Cardiac fibroblast (primary cell): ENCODE data around the gene MYEOV.

ENCODE experiments used
- DNase-seq, 2 donors: peaks; one replicate each; pipeline versions ENCODE4 v3.0.0 to v3.0.0-alpha.2; 2010; ENCODE audit warnings: low read depth in 2 of 2
- H3K4me3 ChIP-seq, 2 donors: replicated peaks in 1 of 2; 1 replicate in 1 of 2; 2 replicates in 1 of 2; pipeline ENCODE4 v1.5.1; 2011; ENCODE audit warnings: low read depth in 2 of 2, low read length in 2 of 2, mild to moderate bottlenecking in 2 of 2, moderate library complexity in 1 of 2
- TF ChIP-seq, protein P1 (sequence below): IDR thresholded peaks from one replicate; pipeline ENCODE4 v1.5.1; 2011; ENCODE audit warnings: low read depth, mild to moderate bottlenecking, low read length, inconsistent platforms

MYEOV gene

DNA sequence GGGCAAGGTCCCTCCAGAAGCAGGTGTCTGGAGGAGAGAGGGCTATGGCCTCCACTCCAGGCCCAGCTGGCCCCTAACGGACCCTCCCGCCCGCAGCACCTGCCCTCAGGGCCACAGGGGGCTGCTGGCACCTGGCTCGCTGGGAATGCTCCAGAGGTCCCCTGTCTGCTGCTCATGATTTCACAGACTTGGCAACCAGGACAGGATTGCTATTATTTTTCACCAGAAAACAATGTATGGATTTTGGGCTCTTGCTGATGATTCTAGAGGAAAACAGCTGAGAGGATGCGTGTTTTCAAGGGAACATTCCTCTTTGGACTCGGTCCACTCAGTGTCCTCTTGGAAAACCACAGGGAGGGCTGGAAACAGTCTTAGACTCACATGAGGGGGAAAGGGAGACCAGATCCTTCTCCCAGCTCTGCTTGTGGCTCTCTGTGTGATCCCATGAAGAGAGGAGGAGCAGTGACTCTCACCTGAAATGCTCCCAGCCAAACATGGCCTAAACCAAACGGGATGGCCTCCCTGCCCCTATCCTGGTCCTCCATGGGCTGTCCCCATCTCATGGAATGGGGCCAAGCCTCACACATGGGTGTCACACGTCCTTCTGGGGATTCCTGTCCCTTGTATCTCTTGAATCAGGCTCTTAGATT is 15.8 kb downstream of the MYEOV start:
- no peak for DNase-seq
- H3K4me3 ChIP-seq, result no peak overlapping the region
- TF ChIP-seq, protein P1, sequence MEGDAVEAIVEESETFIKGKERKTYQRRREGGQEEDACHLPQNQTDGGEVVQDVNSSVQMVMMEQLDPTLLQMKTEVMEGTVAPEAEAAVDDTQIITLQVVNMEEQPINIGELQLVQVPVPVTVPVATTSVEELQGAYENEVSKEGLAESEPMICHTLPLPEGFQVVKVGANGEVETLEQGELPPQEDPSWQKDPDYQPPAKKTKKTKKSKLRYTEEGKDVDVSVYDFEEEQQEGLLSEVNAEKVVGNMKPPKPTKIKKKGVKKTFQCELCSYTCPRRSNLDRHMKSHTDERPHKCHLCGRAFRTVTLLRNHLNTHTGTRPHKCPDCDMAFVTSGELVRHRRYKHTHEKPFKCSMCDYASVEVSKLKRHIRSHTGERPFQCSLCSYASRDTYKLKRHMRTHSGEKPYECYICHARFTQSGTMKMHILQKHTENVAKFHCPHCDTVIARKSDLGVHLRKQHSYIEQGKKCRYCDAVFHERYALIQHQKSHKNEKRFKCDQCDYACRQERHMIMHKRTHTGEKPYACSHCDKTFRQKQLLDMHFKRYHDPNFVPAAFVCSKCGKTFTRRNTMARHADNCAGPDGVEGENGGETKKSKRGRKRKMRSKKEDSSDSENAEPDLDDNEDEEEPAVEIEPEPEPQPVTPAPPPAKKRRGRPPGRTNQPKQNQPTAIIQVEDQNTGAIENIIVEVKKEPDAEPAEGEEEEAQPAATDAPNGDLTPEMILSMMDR, result no peak

DNA sequence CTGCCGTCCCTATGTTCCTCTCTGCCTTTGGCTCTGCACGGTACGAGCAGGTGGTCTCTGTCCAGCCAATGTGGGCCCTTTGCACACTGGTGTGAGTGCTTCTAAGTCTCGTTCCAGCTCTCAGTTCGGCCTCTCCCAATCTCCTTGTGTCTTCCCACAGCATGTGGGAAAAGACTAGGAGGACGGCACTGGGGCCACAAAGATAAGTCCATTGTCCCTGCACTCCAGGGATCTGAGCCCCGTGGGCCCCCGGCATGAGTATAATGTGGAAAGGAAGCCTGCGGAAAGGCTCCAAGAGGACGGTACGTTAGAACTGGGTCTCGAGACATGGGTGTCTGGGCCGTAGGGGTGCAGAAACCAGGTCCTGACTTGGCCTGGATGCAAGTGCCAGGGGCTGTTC is 16.4 kb downstream of the MYEOV start:
- H3K4me3 ChIP-seq, result no peak overlapping the region
- TF ChIP-seq, protein P1, result no peak
- DNase-seq, result no peak

DNA sequence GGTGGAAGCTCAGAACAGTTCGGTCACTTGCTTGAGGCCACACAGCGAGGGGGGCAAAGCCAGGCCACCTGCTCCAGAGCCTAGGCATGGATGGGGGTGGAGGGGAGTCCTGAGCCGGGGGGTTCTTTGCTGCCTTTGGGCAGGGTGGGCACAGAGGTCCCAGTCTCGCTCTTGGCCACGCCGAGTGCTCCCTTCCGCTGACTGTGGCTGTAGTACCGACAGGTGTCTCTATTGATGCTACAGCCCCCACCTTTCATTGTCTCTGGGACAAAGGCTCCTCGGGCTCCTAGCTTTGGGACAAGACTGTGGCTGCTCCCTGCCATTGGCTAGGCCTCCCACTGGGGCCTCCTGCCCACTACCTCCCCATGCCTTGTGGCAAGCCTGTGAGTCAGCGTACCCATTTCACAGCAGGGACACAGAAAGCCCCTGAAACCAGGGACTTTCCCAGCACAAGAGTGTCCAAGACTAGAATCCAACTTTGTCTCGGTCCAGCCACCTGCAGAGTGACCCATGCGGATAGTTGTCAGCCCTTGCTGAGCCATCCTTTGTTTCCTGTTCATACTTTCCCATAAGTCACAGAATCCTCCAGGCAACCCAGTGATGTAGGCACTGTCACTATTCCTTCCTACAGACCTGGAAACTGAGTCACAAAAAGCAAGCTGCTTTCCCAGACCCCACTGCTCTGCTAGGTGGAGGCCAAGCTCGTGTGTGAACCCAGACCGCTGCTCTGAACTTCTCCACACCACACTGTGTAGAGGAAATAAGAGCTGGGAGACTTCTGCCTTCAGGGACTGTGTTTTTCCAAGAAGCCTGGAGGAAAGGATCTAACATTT is 17.2 kb downstream of the MYEOV start:
- TF ChIP-seq, protein P1, result no peak
- H3K4me3 ChIP-seq, result no peak overlapping the region

DNA sequence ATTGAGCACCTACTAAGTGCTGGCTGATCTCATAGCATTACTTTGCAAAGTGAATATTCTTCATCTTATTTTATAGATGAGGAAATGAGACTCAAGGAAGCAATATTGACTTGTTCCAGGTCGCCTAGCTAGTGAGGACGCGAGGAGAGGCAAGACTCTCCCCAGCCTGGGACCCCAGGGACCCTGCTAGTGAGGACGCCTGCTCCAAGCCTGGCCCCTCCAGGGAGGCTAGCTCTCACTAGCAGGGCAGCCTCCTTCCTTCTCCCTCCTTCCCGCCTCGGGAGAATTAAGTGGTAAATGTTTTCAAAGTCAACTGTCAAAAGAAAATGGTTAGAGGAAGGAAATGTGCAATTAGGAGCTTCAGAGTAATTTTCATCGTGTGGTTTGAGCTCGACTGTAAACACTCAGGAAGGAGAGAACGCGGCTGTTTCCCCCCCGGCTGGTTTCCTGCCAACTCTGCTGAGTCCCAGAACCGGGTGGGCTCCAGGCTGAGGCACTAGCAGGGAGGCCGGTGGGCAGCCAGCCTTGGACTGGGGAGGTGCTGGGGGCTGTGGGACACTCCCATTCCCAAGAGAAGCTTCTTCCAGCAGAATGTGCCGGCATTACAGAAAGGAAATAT is 17.9 kb downstream of the MYEOV start:
- TF ChIP-seq, protein P1, result no peak
- DNase-seq, result no peak
- no peak overlapping the region for H3K4me3 ChIP-seq

More for the DNA sequence above, 17.2 kb downstream of the MYEOV start:
- no peak for DNase-seq

DNA sequence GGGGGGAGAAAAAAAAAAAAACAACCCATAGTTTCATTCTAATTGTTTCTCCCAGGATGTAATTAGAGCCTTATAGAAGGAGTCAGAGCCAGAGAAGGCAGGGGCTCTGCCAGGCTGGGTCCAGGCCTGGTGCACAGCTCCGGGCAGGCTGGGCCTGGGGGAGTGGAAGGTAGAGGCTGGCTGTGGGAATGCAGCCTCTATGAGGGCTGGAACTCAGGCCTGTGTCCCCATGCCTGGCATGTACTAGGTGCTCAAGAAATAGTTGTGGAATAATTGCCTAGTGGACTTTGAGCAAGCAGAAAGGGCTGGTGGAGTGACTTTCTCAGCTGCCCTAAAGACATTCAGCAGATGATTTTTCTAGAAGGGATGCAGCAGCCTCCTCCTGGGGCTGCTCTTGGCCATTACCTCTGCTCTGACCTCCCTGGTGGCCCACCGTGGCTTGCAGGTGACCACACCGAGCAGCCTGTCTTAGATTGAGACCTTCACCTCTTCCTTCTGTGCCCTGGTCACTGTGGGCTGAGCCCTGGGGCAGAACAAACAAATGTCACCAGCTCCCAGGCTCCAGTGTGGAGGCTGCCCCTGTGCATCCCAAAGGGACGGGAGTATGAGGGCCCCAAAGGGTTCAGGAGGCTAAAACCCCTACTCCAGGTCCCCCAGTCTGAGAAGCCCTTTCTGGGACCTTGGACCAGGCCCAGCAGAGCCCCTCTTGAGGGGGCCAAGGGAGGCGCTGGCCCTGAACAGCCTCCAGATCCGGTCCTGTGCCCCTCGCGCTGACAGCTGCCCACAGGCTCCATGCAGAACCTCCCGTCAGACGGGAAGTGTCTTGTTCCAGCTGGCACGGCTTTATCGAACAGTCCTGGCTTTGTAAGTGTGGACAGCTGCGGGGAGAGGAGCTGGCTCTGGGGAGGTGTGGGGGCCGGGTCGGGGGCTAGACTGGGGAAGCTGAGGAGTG is 18.8 kb downstream of the MYEOV start:
- TF ChIP-seq, protein P1, result no peak
- no peak overlapping the region for H3K4me3 ChIP-seq
- DNase-seq, result peak; percentile 24 to 76

DNA sequence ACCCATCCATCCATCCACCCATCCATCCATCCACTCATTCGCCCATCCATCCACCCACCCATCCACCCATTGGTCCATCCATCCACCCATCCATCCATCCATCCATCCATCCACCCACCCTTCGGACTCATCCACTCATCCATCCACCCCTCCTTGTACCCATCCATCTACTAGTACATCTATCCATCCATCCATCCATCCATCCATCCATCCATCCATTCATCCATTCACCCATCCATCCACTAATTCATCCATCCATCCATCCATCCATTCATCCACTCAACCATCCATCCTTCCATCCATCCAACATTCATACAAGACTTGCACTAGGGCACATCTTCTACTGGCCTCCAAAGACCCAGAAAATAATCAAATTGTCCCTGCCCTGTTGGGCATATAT is 20.0 kb downstream of the MYEOV start:
- TF ChIP-seq, protein P1, result no peak
- no peak for DNase-seq
- no peak overlapping the region for H3K4me3 ChIP-seq
